ENCODE measurements around the gene FANCG.

DNA sequence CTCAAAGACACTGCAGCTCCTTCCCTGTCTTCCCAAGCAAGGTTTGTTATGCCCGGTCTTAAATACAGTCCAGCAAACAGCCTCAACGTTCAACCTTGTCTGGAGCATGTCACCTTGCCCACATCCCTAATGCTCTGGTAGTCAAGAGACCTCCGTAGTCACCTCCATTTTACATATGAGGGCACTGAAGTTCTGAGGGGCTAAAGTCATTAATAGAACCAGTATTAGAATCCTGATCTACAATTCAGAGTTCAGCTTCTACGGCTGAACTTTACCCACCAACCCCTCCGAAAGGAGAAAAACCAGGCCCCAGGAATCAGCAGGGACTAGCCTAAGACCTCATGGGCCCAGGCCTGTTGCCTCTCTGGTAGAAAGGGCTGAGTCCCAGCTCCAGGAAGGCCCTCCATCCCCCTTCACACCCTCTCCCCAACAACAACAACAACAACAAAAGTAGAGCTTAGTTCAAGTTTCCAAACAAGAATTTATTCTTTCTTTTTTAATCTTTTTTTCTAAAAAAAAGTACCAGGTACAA is 24.0 kb upstream of the FANCG start:
- TF ChIP-seq USF1 (IDR thresholded peaks at IDR 0.05) (no peak), YY1 (IDR thresholded peaks at IDR 0.05; ENCODE audit: low read depth) (no peak), CEBPB (IDR thresholded peaks at IDR 0.05) (no peak)
